Measurements from ENCODE around the gene LILRB4.
"Not testable (repeated sequence)": the region's sequence is repeated elsewhere in the genome, so short reads cannot be mapped to it uniquely, and the experiment has no call there.

Gene LILRB4

DNA sequence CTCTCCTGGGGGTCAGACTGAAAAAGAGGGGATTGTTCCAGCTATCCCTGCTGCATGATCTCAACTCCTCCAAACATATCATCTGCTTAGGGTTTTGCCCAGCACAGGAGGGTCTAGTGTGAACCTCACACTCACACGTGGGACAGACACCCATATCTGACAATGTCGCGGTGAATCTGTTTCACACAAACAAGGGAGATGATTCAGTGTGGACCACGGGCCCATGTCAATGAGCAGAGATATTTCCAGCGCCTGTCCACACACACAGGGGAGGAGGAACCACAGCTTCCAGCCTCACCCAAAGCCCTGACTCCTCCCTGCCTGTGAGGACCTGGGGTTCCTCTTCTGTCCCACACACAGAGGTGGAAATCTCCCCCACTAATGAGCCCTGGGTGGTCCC, 31.9 kb downstream of the LILRB4 start:
- DNase-seq (ENCODE audit: low read depth), result no peak

DNA sequence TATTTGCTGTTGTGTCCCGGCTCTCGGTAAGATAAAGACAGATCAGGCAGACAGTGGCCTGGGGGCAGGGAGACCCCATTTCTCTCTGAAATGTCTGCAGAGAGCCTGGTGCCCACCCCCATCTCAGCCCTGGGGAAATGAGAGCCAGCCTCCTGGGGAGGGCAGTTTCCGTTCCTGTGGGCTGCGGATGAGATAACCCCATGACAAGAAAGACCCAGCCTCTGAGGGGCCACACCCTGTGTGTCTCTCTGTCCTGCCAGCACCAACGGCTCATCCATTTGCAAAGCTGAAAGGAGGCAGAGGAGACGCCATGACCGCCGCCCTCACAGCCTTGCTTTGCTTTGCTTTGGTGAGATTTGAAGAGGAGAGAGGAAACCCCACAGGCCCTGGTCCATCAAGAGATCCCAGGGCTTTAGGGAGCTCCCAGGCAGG, 33.3 kb downstream of the LILRB4 start:
- DNase-seq (ENCODE audit: low read depth), result no peak

DNA sequence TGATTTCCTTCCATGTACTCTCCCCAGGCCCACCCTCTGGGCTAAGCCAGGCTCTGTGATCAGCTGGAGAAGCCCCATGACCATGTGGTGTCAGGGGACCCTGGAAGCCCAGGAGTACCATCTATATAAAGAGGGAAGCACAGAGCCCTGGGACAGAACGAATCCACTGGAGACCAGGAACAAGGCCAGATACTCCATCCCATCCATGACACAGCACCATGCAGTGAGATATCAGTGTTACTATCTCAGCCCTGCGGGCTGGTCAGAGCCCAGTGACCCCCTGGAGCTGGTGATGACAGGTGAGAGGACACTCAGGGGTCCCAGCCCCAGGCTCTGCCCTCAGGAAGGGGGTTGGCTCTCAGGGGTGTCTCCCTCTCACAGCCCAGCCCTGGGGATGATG, 34.0 kb downstream of the LILRB4 start:
- DNase-seq (ENCODE audit: low read depth), result no peak

DNA sequence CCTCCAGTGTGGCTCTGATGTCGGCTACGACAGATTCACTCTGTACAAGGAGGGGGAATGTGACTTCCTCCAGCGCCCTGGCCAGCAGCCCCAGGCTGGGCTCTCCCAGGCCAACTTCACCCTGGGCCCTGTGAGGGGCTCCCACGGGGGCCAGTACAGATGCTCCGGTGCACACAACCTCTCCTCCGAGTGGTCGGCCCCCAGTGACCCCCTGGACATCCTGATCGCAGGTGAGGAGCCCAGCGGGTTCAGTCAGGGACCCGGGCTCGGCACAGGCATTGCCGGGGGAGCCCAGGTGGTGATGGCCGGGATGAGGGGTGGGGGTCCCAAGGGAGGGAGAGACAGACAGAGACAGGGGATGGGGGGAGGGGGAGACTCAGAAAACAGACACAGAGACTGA, 34.9 kb downstream of the LILRB4 start:
- not testable (repeated sequence) for DNase-seq (ENCODE audit: low read depth)

DNA sequence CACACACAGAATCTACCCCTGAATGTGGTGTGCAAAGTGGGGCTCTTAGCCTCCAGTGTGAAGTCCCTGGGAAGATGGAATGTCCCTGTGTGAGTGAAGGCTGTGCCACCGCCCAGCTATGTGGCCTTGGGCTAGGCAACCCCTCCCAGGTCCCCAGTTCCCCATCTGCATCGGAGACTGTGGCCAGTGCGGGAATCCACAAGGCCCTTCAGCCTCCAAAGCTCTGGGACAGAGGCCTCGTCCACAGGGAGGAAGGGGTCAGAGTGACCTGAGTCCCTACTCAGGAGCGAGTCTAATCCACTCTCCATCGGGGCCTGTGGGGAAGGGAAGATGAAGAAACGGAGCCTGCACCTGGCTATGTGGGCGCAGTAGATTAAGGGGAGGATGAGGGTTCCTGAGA, 42.1 kb downstream of the LILRB4 start:
- no peak for DNase-seq (ENCODE audit: low read depth)

DNA sequence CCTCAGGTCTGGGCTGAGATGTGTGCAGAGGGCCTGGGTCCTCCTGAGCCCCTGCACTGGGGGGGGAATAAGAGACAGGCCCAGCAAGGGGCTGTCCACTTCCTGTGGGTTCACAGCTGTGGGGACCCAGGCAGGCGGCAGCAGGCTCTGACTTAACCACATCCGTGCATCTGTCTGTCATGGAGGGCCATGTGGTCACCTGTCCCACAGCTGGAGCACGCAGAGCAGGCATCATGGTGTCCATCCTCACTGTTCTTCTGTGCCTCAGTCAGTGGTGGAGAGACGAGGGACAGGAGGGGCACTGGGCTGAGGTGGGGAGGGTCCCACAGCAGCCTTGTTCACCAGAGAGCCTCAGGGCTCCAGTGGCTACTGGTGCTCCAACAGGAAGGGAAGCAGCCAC, 45.2 kb downstream of the LILRB4 start:
- no peak for DNase-seq (ENCODE audit: low read depth)

DNA sequence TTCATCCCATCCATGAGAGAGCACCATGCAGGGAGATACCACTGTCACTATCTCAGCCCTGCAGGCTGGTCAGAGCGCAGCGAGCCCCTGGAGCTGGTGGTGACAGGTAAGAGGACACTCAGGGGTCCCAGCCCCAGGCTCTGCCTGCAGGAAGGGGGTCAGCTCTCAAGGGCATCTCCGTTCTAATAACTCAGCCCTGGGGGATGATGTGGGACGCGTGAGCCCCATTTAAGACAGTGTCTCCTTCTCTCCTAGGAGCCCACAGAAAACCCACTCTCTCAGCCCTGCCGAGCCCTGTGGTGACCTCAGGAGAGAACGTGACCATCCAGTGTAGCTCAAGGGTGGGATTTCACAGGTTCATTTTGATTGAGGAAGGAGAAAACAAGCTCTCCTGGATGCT, 46.0 kb downstream of the LILRB4 start:
- DNase-seq (ENCODE audit: low read depth), result no peak

DNA sequence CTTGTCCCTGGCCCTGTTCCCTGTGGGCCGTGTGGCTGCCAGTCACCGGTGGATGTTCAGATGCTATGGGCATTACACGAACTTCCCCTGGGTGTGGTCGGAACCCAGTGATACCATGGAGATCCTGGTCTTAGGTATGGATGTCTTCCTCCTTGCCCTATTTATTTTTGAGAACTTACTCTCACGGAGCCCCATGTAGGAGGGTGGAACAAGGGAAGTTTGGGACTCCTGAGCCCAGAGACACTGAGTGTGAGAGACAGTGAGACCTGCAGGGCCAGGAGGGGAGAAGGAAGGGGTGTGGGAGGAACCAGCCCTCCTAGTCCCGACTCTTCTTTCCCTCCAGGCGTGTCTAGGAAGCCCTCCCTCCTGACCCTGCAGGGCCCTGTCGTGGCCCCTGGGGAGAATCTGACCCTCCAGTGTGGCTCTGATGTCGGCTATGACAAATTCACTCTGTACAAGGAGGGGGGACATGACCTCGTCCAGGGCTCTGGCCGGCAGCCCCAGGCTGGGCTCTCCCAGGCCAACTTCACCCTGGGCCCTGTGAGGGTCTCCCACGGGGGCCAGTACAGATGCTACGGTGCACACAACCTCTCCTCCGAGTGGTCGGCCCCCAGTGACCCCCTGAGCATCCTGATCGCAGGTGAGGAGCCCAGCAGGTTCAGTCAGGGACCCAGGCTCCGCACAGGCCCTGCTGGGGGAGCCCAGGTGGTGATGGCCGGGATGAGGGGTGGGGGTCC, 46.6 kb downstream of the LILRB4 start:
- no peak for DNase-seq (ENCODE audit: low read depth)

DNA sequence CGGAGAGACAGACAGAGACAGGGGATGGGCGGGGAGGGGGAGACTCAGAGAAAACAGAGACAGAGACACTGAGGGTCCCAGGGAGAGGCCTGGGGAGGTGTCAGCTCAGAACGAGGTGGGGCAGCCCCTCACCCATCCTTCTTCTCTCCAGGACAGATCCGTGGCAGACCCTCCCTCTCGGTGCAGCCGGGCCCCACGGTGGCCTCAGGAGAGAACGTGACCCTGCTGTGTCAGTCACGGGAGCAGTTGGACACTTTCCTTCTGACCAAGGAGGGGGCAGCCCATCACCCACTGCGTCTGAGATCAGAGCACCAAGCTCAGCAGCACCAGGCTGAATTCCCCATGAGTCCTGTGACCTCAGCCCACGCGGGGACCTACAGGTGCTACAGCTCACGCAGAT, 47.2 kb downstream of the LILRB4 start:
- DNase-seq (ENCODE audit: low read depth), result not testable (repeated sequence)
